Caco-2 (cell line): Measurements from ENCODE around the gene TMEM154. TPM values are rescaled to one million over a fixed set of nuclear protein-coding genes. Genes with fewer than 3 reads are reported as not detected.

Experiments
- BruUV-seq: library from RNA; stranded (reverse); fragments of 400-500 nt; replicated peaks from 2 replicates; lab custom pipeline; 2021; lab: Mats Ljungman, UMichigan
- CTCF ChIA-PET: fragments of 300-600 bp; sonication (Branson Sonifier 250); formaldehyde crosslinking; loops from one replicate; lab custom pipeline; 2022; ENCODE audit warnings: antibody characterized with exemption; lab: Charles Lee
- POLR2A ChIA-PET: fragments of 300-600 bp; sonication (Branson Sonifier 250); formaldehyde crosslinking; loops from one replicate; lab custom pipeline; 2022; ENCODE audit warnings: antibody characterized with exemption; lab: Charles Lee
- DNase-seq, 2 experiments: peaks; one replicate each; pipeline versions ENCODE4 v3.0.0 to v3.0.0-alpha.2; 2020 to 2022
- H3K27me3 ChIP-seq: replicated peaks from 2 replicates; pipeline ENCODE4 v1.6.0; 2011; ENCODE audit warnings: low read length; ENCODE audit not compliant: control insufficient read depth, insufficient read depth
- H3K36me3 ChIP-seq: 2 replicates; pipeline ENCODE4 v1.5.1; 2011; ENCODE audit warnings: low read length; ENCODE audit not compliant: control insufficient read depth, insufficient read depth
- H3K4me1 ChIP-seq: fragments of 250-450 bp; sonication (Bioruptor Pico); 2 replicates; pipeline ENCODE4 v1.5.1; 2020; ENCODE audit warnings: mild to moderate bottlenecking
- H3K4me3 ChIP-seq: 2 replicates; pipeline ENCODE4 v1.5.1; 2011; ENCODE audit warnings: low read depth, mild to moderate bottlenecking, control low read depth, low read length
- H3K9me3 ChIP-seq: fragments of 250-450 bp; sonication (Bioruptor Pico); 2 replicates; pipeline ENCODE4 v1.5.1; 2020; ENCODE audit warnings: mild to moderate bottlenecking, moderate library complexity
- H3K27ac Mint-ChIP-seq: one replicate; pipeline ENCODE4 v1.8.0; 2022; ENCODE audit warnings: mixed read lengths; ENCODE audit not compliant: unreplicated experiment
- H3K27me3 Mint-ChIP-seq: one replicate; pipeline ENCODE4 v1.8.0; 2022; ENCODE audit warnings: mixed read lengths; ENCODE audit not compliant: insufficient read depth, unreplicated experiment
- H3K36me3 Mint-ChIP-seq: one replicate; pipeline ENCODE4 v1.8.0; 2022; ENCODE audit warnings: mild to moderate bottlenecking, mixed read lengths; ENCODE audit not compliant: insufficient read depth, unreplicated experiment
- H3K4me1 Mint-ChIP-seq: one replicate; pipeline ENCODE4 v1.8.0; 2022; ENCODE audit warnings: low read depth, mixed read lengths; ENCODE audit not compliant: unreplicated experiment
- H3K4me3 Mint-ChIP-seq: one replicate; pipeline ENCODE4 v1.8.0; 2022; ENCODE audit warnings: mild to moderate bottlenecking, moderate library complexity, mixed read lengths; ENCODE audit not compliant: unreplicated experiment
- H3K9me3 Mint-ChIP-seq: one replicate; pipeline ENCODE4 v1.8.0; 2022; ENCODE audit warnings: mixed read lengths; ENCODE audit not compliant: unreplicated experiment
- CTCF ChIP-seq, 2 experiments: fragments of 200-600 bp in 1 of 2; IDR thresholded peaks; 1 replicate in 1 of 2; 2 replicates in 1 of 2; pipeline versions ENCODE4 v1.5.1 to v1.8.0; 2011 to 2022; ENCODE audit warnings: antibody characterized with exemption in 1 of 2, control low read depth in 1 of 2, inconsistent platforms in 1 of 2, low read depth in 1 of 2, low read length in 1 of 2, mild to moderate bottlenecking in 1 of 2, moderate library complexity in 1 of 2; ENCODE audit not compliant: insufficient read depth in 1 of 2, severe bottlenecking in 1 of 2, unreplicated experiment in 1 of 2
- intact Hi-C: fragments of 100-400 bp; cut with micrococcal nuclease; formaldehyde crosslinking; loops from one replicate; pipeline ENCODE4 v1.10.0; 2022; ENCODE audit not compliant: unreplicated experiment
- total RNA-seq: library from RNA; stranded (reverse); gene quantifications from 2 replicates; pipeline ENCODE4 v1.2.3, GENCODE V29; 2022

TMEM154 gene
- total RNA-seq, 1 experiment from 2014 or later: 4.6 TPM

- H3K36me3 Mint-ChIP-seq: no peaks in the 10 kb centered on the region
- no TSS peak for BruUV-seq
- H3K27me3 Mint-ChIP-seq: no peaks in the 10 kb centered on the region
- Histone ChIP-seq H3K9me3 (no peaks in the 10 kb centered on the region), H3K36me3 (no peaks in the 10 kb centered on the region), H3K27me3 (no peaks in the 10 kb centered on the region), H3K4me1 (peaks cover 21% of the 10 kb centered on the region), H3K4me3 (no peak overlapping the region)
- no peaks in the 10 kb centered on the region for H3K9me3 Mint-ChIP-seq
- no peak for DNase-seq
- CTCF ChIA-PET: no interaction called here
- no peak for TF ChIP-seq CTCF (IDR thresholded peaks at IDR 0.05; ENCODE audit: insufficient read depth in 1 of 2, low read depth in 1 of 2, low read length in 1 of 2, severe bottlenecking in 1 of 2, unreplicated experiment in 1 of 2)
- H3K4me1 Mint-ChIP-seq: peaks cover 6% of the 10 kb centered on the region
- POLR2A ChIA-PET: no interaction called here
- intact Hi-C loops: no loop called here
- H3K27ac Mint-ChIP-seq: no peak overlapping the region
- H3K4me3 Mint-ChIP-seq: no peak overlapping the region
Observed at GRCh38 chr4:152635851-152636250, 43.9 kb downstream of the TMEM154 start.

GRCh38 chr4:152634110-152634760, 45.6 kb downstream of the TMEM154 start:
- Mint-ChIP-seq H3K4me3 (no peak overlapping the region), H3K4me1 (peaks cover 6% of the 10 kb centered on the region), H3K9me3 (peaks cover 9% of the 10 kb centered on the region), H3K27me3 (no peaks in the 10 kb centered on the region), H3K27ac (peak overlapping the region; percentile 80), H3K36me3 (no peaks in the 10 kb centered on the region)
- H3K36me3 ChIP-seq: no peaks in the 10 kb centered on the region; the same call in 1 of the 2 replicates
- no peak for TF ChIP-seq CTCF (IDR thresholded peaks at IDR 0.05; ENCODE audit: insufficient read depth in 1 of 2, low read depth in 1 of 2, low read length in 1 of 2, severe bottlenecking in 1 of 2, unreplicated experiment in 1 of 2)
- POLR2A ChIA-PET: no interaction called here
- H3K9me3 ChIP-seq: no peaks in the 10 kb centered on the region
- DNase-seq: peak in 1 of 2 experiments; percentile 17
- H3K4me3 ChIP-seq: no peak overlapping the region
- no peaks in the 10 kb centered on the region for H3K27me3 ChIP-seq
- CTCF ChIA-PET: no interaction called here
- intact Hi-C loops: no loop called here
- no TSS peak for BruUV-seq
- peaks cover 21% of the 10 kb centered on the region for H3K4me1 ChIP-seq

- peak; percentile 32 to 44 for DNase-seq
- Histone ChIP-seq H3K36me3 (no peaks in the 10 kb centered on the region; the same call in 1 of the 2 replicates), H3K9me3 (no peaks in the 10 kb centered on the region), H3K27me3 (no peaks in the 10 kb centered on the region), H3K4me1 (peaks cover 21% of the 10 kb centered on the region), H3K4me3 (no peak overlapping the region)
- no peak for TF ChIP-seq CTCF (IDR thresholded peaks at IDR 0.05; ENCODE audit: insufficient read depth in 1 of 2, low read depth in 1 of 2, low read length in 1 of 2, severe bottlenecking in 1 of 2, unreplicated experiment in 1 of 2)
- no peak overlapping the region for H3K4me3 Mint-ChIP-seq
- peaks cover 10% of the 10 kb centered on the region for H3K9me3 Mint-ChIP-seq
- POLR2A ChIA-PET: interaction anchor here (0.5 kb wide), 1 partner anchor 81 kb away, joined by 4 read pairs; no protein-coding TSS in a partner anchor
- intact Hi-C loops: no loop called here
- BruUV-seq: no TSS peak
- no peak overlapping the region for H3K27ac Mint-ChIP-seq
- H3K27me3 Mint-ChIP-seq: no peaks in the 10 kb centered on the region
- peaks cover 6% of the 10 kb centered on the region for H3K4me1 Mint-ChIP-seq
- CTCF ChIA-PET: interaction anchor here (0.7 kb wide), 1 partner anchor 132 kb away, joined by 4 read pairs; no protein-coding TSS in a partner anchor
- no peaks in the 10 kb centered on the region for H3K36me3 Mint-ChIP-seq
Observed at GRCh38 chr4:152633118-152633517, 46.7 kb downstream of the TMEM154 start.
